H9 (cell line): ENCODE measurements around the gene PDZRN4. TPM values are rescaled to one million over a fixed set of nuclear protein-coding genes. Genes with fewer than 3 reads are reported as not detected.

Source experiments
- DNase-seq: peaks from one replicate; pipeline ENCODE4 v3.0.0-alpha.2; 2017
- H2AFZ ChIP-seq: one replicate; pipeline ENCODE4 v1.6.1; 2013; ENCODE audit warnings: mild to moderate bottlenecking, low read length, control low read depth, moderate library complexity
- H2AK5ac ChIP-seq: 2 replicates; pipeline ENCODE4 v1.6.1; 2013; ENCODE audit warnings: low read length, control low read depth, mixed read lengths; ENCODE audit not compliant: insufficient read length
- H2BK120ac ChIP-seq: one replicate; pipeline ENCODE4 v1.6.1; 2013; ENCODE audit warnings: low read depth, mild to moderate bottlenecking, low read length, control low read depth, inconsistent platforms; ENCODE audit not compliant: poor library complexity, severe bottlenecking
- H2BK12ac ChIP-seq: 2 replicates; pipeline ENCODE4 v1.6.1; 2013; ENCODE audit warnings: low read length, control low read depth, mixed read lengths, low read depth; ENCODE audit not compliant: insufficient read length
- H2BK15ac ChIP-seq: 2 replicates; pipeline ENCODE4 v1.6.1; 2013; ENCODE audit warnings: low read depth, low read length, control low read depth
- H2BK20ac ChIP-seq: one replicate; pipeline ENCODE4 v1.6.1; 2013; ENCODE audit warnings: low read depth, mild to moderate bottlenecking, low read length, control low read depth, inconsistent platforms; ENCODE audit not compliant: poor library complexity, severe bottlenecking
- H2BK5ac ChIP-seq: 2 replicates; pipeline ENCODE4 v1.6.1; 2013; ENCODE audit warnings: low read length, control low read depth, mixed read lengths; ENCODE audit not compliant: insufficient read length
- H3K14ac ChIP-seq: 2 replicates; pipeline ENCODE4 v1.6.1; 2013; ENCODE audit warnings: low read length, control low read depth; ENCODE audit not compliant: insufficient read depth
- H3K18ac ChIP-seq: 2 replicates; pipeline ENCODE4 v1.6.1; 2013; ENCODE audit warnings: low read depth, mild to moderate bottlenecking, mixed read lengths, low read length, control low read depth; ENCODE audit not compliant: insufficient read length
- H3K23ac ChIP-seq: 2 replicates; pipeline ENCODE4 v1.6.1; 2013; ENCODE audit warnings: low read length, control low read depth, mixed read lengths, low read depth; ENCODE audit not compliant: insufficient read length
- H3K23me2 ChIP-seq: 2 replicates; pipeline ENCODE4 v1.6.1; 2013; ENCODE audit warnings: low read depth, mild to moderate bottlenecking, mixed read lengths, low read length, control low read depth; ENCODE audit not compliant: insufficient read length, poor library complexity, severe bottlenecking
- H3K27ac ChIP-seq: 2 replicates; pipeline ENCODE4 v1.5.1; 2013; ENCODE audit warnings: low read length, control low read depth, mixed read lengths, low read depth; ENCODE audit not compliant: insufficient read length
- H3K27me3 ChIP-seq: 2 replicates; pipeline ENCODE4 v1.6.1; 2013; ENCODE audit warnings: low read length, control low read depth, inconsistent platforms; ENCODE audit not compliant: insufficient read depth
- H3K4ac ChIP-seq: 2 replicates; pipeline ENCODE4 v1.6.1; 2013; ENCODE audit warnings: low read depth, mild to moderate bottlenecking, control low read depth, inconsistent platforms, low read length, moderate library complexity
- H3K4me1 ChIP-seq: 2 replicates; pipeline ENCODE4 v1.6.1; 2013; ENCODE audit warnings: low read length, control low read depth, inconsistent platforms; ENCODE audit not compliant: insufficient read depth
- H3K4me2 ChIP-seq: 2 replicates; pipeline ENCODE4 v1.6.1; 2013; ENCODE audit warnings: low read length, control low read depth, mixed read lengths; ENCODE audit not compliant: insufficient read length, insufficient read depth
- H3K56ac ChIP-seq: 2 replicates; pipeline ENCODE4 v1.6.1; 2013; ENCODE audit warnings: low read depth, mild to moderate bottlenecking, mixed read lengths, low read length, control low read depth; ENCODE audit not compliant: insufficient read length
- H3K79me1 ChIP-seq: 2 replicates; pipeline ENCODE4 v1.6.1; 2013; ENCODE audit warnings: low read depth, mild to moderate bottlenecking, moderate library complexity, low read length, control low read depth, inconsistent platforms; ENCODE audit not compliant: insufficient read depth, poor library complexity, severe bottlenecking
- H3K79me2 ChIP-seq: 2 replicates; pipeline ENCODE4 v1.6.1; 2013; ENCODE audit warnings: low read length, control low read depth, inconsistent platforms; ENCODE audit not compliant: insufficient read depth
- H3K9ac ChIP-seq: 2 replicates; pipeline ENCODE4 v1.6.1; 2013; ENCODE audit warnings: low read length, control low read depth, mixed read lengths; ENCODE audit not compliant: insufficient read length; ENCODE audit errors: extremely low read depth
- H3K9me3 ChIP-seq: one replicate; pipeline ENCODE4 v1.6.1; 2013; ENCODE audit warnings: low read depth, low read length, inconsistent platforms; ENCODE audit not compliant: control insufficient read depth
- H3T11ph ChIP-seq: one replicate; pipeline ENCODE4 v1.6.1; 2013; ENCODE audit warnings: mild to moderate bottlenecking, low read length, control low read depth, inconsistent platforms
- H4K20me1 ChIP-seq: one replicate; pipeline ENCODE4 v1.6.1; 2013; ENCODE audit not compliant: control insufficient read depth, insufficient read length, insufficient read depth
- H4K5ac ChIP-seq: 2 replicates; pipeline ENCODE4 v1.6.1; 2013; ENCODE audit warnings: low read depth, mild to moderate bottlenecking, mixed read lengths, low read length, control low read depth; ENCODE audit not compliant: insufficient read length
- H4K8ac ChIP-seq: replicated peaks from 2 replicates; pipeline ENCODE4 v1.6.1; 2013; ENCODE audit warnings: low read length, control low read depth, mixed read lengths, low read depth; ENCODE audit not compliant: insufficient read length
- H4K91ac ChIP-seq: 2 replicates; pipeline ENCODE4 v1.6.1; 2013; ENCODE audit warnings: low read depth, mild to moderate bottlenecking, moderate library complexity, mixed read lengths, low read length, control low read depth; ENCODE audit not compliant: insufficient read length
- H3K27ac Mint-ChIP-seq, 3 experiments: 2 replicates in 2 of 3; 3 replicates in 1 of 3; pipeline ENCODE4 v1.8.0; 2020 to 2021; ENCODE audit warnings: mixed read lengths in 3 of 3, mild to moderate bottlenecking in 1 of 3, moderate library complexity in 1 of 3
- H3K27me3 Mint-ChIP-seq: 2 replicates; pipeline ENCODE4 v1.8.0; 2021; ENCODE audit warnings: low read depth, mild to moderate bottlenecking, moderate library complexity, mixed read lengths
- H3K36me3 Mint-ChIP-seq, 3 experiments: 2 replicates in 2 of 3; 3 replicates in 1 of 3; pipeline ENCODE4 v1.8.0; 2020 to 2021; ENCODE audit warnings: low read depth in 3 of 3, mixed read lengths in 3 of 3; ENCODE audit not compliant: insufficient read depth in 1 of 3
- H3K4me1 Mint-ChIP-seq, 2 experiments: 2 replicates each; pipeline ENCODE4 v1.8.0; 2020; ENCODE audit warnings: mixed read lengths in 2 of 2
- H3K4me3 Mint-ChIP-seq, 2 experiments: 2 replicates in 1 of 2; 3 replicates in 1 of 2; pipeline ENCODE4 v1.8.0; 2020 to 2021; ENCODE audit warnings: mild to moderate bottlenecking in 2 of 2, mixed read lengths in 2 of 2, moderate library complexity in 1 of 2
- H3K9me3 Mint-ChIP-seq, 2 experiments: 2 replicates in 1 of 2; 3 replicates in 1 of 2; pipeline ENCODE4 v1.8.0; 2020; ENCODE audit warnings: mild to moderate bottlenecking in 2 of 2, mixed read lengths in 2 of 2, moderate library complexity in 1 of 2
- CTCF ChIP-seq: fragments of 200-600 bp; sonication (generic); conservative IDR thresholded peaks from 3 replicates; pipeline ENCODE4 v1.8.0; 2021; ENCODE audit warnings: antibody characterized with exemption, mild to moderate bottlenecking
- WGBS: extraction: QIAGEN DNeasy Blood & Tissue Kit; methylation state at CpG from one replicate; pipeline ENCODE4 v1.1.7; 2013; ENCODE audit warnings: missing lambda C conversion rate, low lambda C conversion rate, mixed read lengths; ENCODE audit not compliant: insufficient read length; ENCODE audit errors: extremely low coverage; 5-methylcytosine and 5-hydroxymethylcytosine counted together
- total RNA-seq: library from RNA; stranded (reverse); gene quantifications from 2 replicates; pipeline ENCODE4 v1.2.1, GENCODE V29; 2021

The PDZRN4 gene
- total RNA-seq, 1 experiment from 2014 or later = not detected

GRCh38 chr12:41333974-41334373 lies 145.9 kb downstream of the PDZRN4 start:
- Histone ChIP-seq H3K14ac (no peak overlapping the region), H3K9me3 (no peaks in the 10 kb centered on the region), H4K5ac (no peak overlapping the region), H4K20me1 (no peaks in the 10 kb centered on the region), H3K9ac (no peak overlapping the region), H3K4ac (no peak overlapping the region), H2BK12ac (no peak overlapping the region), H4K8ac (no peak overlapping the region), H3T11ph (no peak overlapping the region), H3K4me2 (no peak overlapping the region), H2BK120ac (no peak overlapping the region), H2BK5ac (no peak overlapping the region), H3K79me1 (no peaks in the 10 kb centered on the region), H3K56ac (no peak overlapping the region), H3K4me1 (peaks cover 3% of the 10 kb centered on the region), H2AFZ (no peak overlapping the region), H3K27me3 (no peaks in the 10 kb centered on the region), H2BK20ac (no peak overlapping the region), H3K23me2 (no peaks in the 10 kb centered on the region), H2AK5ac (no peak overlapping the region), H3K27ac (no peak overlapping the region), H3K18ac (no peak overlapping the region), H3K79me2 (no peaks in the 10 kb centered on the region), H4K91ac (no peak overlapping the region), H3K23ac (no peak overlapping the region), H2BK15ac (no peak overlapping the region)
- peaks cover 0 to 9% (median 6%) of the 10 kb centered on the region in 3 experiments; a peak in 6 of 7 replicates for H3K36me3 Mint-ChIP-seq
- WGBS = no CpG with 5 or more reads among the region's 1 CpG
- H3K4me3 Mint-ChIP-seq = peak overlapping the region in 1 of 2 experiments; percentile 52; a peak in 4 of 5 replicates
- TF ChIP-seq CTCF = no peak
- DNase-seq = no peak
- H3K4me1 Mint-ChIP-seq = peaks cover 44% of the 10 kb centered on the region in 2 experiments
- H3K9me3 Mint-ChIP-seq = peaks cover 0 to 7% of the 10 kb centered on the region in 2 experiments; a peak in 3 of 5 replicates
- H3K27ac Mint-ChIP-seq = peak overlapping the region in 2 of 3 experiments; percentile 18 to 93; a peak in 3 of 7 replicates
- H3K27me3 Mint-ChIP-seq = no peaks in the 10 kb centered on the region
